NCI-H146 treated with DMSO at 0.1 percent for 48 hours (cell line): ENCODE data around the gene MAP1LC3B2.

ENCODE experiments used
- DNase-seq: peaks from one replicate; lab custom pipeline; 2025; ENCODE audit not compliant: unreplicated experiment; lab: John Stamatoyannopoulos, UW

The MAP1LC3B2 gene

DNA sequence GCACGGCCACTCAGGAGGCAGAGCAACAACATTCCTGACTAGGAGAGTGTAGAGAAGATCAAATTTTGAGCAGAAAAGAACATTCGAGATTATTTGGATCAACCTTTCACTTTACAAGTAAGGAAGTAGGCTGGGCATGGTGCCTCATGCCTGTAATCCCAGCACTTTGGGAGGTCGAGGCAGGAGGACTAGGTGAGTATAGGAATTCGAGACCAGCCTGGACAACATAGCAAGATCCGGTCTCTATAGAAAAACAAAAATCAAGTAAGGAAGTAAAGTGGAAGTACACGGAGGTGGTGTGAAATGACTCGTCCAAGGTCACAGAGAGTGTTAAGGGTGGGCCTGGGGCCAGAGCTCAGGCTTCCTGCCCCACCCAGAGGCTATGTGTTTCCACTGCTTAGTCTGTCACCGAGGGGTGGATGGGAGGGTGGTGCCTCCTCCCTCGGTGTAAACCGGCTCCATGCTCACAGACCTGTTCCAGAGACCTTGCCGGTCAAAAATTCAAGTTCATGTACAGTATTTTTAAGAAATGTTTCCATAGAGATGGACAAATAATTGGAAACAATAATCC lies 51.9 kb downstream of the MAP1LC3B2 start:
- no peak for DNase-seq

DNA sequence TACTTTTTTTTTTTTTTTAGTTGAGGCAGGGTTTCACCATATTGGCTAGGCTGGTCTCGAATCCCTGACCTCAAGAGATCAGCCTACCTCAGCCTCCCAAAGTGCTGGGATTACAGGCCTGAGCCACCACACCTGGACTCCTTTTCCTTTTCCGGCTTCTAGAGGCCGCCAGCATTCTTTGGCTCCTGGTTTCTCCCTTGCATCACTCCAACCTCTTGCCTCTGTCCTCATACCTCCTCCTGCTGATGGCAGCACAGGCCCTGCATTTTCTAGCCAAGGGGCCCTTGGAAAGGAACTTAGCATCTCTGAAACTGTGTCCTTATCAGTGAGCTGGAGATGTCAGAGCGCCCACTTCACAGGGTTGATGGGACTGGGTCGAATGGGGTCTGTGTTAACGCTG lies 53.3 kb downstream of the MAP1LC3B2 start:
- no peak for DNase-seq

DNA sequence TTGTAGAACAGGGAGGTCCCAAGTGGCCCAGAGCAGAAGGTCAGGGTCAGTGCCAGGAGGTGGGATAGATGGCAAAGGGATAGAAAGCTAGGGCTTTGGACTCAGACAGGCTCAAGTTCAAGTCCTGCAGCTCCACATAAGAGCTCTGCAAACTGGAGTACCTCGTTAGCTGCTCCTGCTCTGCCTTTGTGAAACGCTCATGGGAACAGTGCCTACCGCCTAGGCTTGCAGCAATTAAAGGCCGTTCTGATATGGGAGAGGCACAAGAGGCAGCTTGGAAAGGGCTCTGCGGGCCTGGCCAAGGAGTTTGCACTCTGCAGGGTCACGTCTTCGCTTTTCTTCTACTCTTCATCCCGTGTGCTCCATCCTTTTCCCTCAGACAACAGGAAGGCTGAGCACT lies 54.1 kb downstream of the MAP1LC3B2 start:
- no peak for DNase-seq

GRCh38 chr12:116614194-116614915 lies 55.2 kb downstream of the MAP1LC3B2 start:
- no peak for DNase-seq

DNA sequence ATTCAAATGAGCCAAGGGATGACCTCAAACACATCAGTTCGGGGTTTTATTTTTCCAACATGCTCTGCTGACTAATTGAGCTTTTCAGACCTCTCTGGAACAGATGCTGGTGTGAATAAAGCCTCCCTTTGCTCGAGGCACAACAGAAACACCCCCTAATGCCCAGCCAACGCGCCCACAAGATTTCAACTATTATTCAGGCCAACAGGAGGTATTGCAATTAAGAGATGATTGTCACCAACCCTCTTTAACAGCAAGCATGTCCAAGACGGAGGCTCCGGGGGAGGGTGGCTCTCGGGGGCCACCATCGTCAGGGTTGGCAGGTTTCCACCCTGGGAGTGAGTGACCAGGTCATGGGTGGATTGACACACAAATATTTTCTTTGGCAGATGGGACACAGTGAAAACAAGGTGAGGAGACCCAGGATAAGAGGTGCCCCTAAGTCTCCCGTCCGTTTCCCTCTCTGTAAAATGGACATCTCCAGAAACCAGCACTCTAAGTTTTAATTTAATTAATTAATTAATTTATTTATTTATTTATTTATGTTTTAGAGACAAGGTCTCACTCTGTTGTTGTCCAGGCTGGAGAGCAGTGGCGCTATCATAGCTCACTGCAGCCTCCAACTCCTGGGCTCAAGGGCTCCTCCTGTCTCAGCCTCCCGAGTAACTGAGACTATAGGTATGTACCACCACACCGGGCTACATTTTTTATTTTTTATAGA lies 56.1 kb downstream of the MAP1LC3B2 start:
- DNase-seq = no peak

DNA sequence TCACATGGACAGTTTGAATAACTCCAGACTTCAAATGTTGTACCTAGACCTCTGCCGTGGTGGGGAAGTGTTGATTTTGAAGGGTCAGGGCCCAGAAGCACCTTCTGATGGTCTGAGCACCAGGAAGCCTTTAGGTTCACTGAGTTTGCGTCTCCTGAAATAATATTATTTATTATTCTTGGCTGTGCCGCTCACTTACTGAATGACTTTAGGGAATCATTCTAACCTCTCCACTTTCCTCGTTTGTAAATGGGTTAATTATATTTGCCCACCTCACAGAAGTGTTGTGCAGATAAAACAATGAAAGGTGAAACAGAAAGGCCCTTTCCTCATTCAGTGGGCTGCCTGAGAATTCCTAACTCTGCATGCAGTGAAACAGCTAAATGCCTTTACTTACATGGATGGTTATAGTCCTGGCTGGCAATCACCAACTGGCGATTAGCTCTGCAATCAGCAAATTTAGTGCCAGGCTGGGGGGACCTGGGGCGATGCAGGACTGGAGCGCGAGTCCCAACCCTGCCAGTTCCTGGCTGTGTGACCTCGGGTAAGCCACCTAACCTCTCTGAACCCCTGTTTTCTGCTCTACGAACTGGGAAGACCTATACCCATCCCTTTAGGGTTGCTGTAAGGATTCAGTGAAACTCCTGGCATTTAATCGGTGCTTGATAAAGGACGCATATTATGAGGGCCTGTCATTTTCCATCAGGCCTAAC lies 57.5 kb downstream of the MAP1LC3B2 start:
- DNase-seq = no peak

DNA sequence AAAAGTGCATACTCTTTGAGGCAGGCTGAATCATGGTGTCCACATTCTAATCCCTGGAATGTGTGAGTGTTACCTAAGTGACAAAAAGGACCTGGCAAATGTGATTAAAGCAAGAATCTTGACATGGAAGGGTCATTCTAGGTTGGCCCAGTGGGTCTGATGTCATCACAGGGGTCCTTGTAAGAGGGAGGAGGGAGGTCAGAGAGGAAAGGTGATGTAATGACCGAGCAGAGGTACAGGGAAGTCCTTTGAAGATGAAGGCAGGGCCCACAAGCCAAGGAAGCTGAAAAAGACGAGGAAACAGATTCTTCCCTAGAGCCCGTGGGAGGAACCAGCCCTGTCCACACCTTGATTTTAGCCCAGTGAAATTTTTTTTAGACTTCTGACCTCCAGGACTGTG lies 60.1 kb downstream of the MAP1LC3B2 start:
- DNase-seq = no peak

DNA sequence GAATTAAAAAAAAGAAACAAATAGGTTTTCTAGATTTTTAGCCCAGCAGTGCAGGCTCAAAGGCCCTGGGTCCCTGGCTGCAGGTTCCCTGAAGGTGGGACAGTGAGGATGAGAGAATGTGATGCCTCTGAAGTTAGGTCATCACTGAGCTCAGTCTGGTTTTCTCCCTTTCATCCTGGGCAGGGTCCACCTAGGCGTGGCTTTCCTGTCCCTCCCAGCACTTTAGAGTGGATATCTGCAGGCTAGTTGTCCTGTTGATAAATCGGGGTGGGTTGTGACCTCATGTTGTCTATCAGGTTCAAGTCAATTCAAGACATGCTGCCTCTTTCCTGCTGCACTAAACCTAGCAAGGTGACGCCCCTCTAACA lies 60.9 kb downstream of the MAP1LC3B2 start:
- DNase-seq = no peak

DNA sequence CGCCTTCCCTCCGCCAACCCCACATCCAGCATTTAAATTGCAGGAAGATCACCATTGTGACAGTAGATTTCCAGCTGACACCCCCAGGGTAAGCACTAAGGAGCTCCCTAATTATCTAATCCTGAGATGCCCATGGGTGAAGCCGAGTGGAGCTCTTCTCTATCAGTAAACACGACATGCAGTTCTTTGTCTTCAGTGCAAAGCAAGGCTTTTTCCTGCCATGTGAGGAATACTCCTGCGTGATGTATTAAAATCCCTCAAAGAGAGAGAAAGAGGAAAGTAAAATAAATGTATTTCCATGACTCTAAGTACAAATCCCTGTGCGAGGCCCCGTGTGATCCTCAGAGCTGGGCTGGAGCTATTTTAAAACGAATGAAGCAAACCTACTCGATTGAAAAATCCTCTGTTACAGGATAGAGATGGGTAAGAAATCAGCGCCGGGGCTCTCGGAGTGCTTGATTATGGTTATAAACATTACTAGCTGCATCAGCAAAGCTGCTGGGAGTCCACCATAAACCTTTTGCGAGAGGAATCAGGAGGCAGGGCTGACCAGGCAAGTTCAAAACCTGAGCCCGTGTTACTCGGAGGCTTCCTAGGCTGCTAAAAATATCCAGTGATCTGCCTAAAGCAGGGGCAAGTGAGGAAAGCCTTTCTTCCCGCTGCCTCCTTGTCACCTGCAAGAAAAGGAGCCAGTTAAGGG lies 61.5 kb downstream of the MAP1LC3B2 start:
- DNase-seq = no peak

GRCh38 chr12:116621194-116621593 lies 62.0 kb downstream of the MAP1LC3B2 start:
- DNase-seq = no peak

DNA sequence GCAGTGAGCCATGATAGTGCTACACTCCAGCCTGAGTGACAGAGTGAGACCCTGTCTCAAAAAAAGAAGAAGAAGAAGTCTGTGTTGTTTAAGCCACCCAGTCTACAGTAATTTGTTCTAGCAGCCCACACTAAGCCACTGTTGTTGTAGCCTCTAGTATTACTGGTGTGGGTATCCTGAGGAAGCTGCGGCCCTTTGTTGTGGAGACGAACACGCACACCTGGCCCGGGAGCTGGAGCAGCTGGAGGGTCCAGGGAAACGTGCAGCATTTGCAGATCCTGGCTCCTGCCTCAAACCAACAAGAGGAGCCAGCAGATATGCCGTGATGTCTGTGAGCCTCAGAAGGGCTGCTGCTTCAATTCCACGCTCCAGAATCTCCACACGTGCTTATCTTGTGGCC lies 65.3 kb downstream of the MAP1LC3B2 start:
- DNase-seq = no peak

GRCh38 chr12:116626153-116626552 lies 67.0 kb downstream of the MAP1LC3B2 start:
- DNase-seq = no peak
